Measurements from ENCODE around the gene SLC44A5.

DNA sequence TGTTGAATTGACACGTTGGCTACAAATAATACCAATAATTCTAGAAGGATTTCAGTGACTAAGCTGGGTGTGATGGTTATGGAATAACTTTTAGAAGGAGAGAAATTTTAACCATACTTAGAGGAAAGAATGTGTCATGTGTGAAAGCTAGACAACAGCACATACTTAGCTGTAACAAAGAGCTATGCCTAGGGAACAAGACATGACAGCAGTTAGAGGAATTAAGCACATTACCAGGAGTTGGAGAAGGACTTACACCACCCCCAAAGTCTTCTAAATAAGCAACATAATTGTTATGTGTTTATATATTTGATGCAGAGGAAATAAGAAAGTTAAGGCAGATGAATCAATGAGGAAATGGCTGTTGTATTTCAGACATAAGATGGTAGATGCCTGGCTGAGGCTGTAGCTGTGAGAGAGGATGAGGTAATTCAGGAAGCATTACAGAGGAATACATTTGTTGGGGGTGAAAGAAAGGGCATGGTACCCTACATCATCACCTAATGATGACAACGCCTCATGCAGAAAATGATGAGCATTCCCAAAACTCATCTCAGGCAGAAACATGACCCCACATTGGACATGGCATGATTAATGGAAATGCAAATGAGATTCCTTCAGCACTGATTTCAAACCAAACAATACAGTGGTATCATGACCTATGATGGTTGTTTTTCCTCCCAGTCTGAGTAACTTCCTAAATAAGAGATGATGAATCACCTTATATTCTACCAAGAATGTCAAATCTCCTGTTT is 265.2 kb downstream of the SLC44A5 start:
- TF ChIP-seq, protein P1, sequence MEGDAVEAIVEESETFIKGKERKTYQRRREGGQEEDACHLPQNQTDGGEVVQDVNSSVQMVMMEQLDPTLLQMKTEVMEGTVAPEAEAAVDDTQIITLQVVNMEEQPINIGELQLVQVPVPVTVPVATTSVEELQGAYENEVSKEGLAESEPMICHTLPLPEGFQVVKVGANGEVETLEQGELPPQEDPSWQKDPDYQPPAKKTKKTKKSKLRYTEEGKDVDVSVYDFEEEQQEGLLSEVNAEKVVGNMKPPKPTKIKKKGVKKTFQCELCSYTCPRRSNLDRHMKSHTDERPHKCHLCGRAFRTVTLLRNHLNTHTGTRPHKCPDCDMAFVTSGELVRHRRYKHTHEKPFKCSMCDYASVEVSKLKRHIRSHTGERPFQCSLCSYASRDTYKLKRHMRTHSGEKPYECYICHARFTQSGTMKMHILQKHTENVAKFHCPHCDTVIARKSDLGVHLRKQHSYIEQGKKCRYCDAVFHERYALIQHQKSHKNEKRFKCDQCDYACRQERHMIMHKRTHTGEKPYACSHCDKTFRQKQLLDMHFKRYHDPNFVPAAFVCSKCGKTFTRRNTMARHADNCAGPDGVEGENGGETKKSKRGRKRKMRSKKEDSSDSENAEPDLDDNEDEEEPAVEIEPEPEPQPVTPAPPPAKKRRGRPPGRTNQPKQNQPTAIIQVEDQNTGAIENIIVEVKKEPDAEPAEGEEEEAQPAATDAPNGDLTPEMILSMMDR (IDR thresholded peaks at IDR 0.05): no peak
- TF ChIP-seq EP300 (IDR thresholded peaks at IDR 0.05) (no peak), POLR2A (IDR thresholded peaks at IDR 0.05) (no peak), POLR2AphosphoS5 (IDR thresholded peaks at IDR 0.05) (no peak)

All from stomach (tissue), 4 donors.